HG02852 (cell line): ENCODE measurements around the gene GATA1.
A peak's percentile ranks its signal among the peaks of the same experiment; 100 is the strongest.

Experiments
- ATAC-seq: cut with Tn5 transposase; IDR thresholded peaks from one replicate; pipeline ENCODE4 v1.9.1; 2021; ENCODE audit warnings: mild to moderate bottlenecking, moderate library complexity; ENCODE audit not compliant: unreplicated experiment

GATA1 gene

GRCh38 chrX:48784726-48785125 is 1.7 kb upstream of the GATA1 start:
- no peak for ATAC-seq

GRCh38 chrX:48785186-48785539 is 1.2 kb upstream of the GATA1 start:
- no peak for ATAC-seq

GRCh38 chrX:48785540-48786214 is 713 bp upstream of the GATA1 start:
- ATAC-seq = no peak

- no peak for ATAC-seq
Measured at GRCh38 chrX:48786825-48787504, 575 bp downstream of the GATA1 start.

- ATAC-seq = no peak
Measured at GRCh38 chrX:48787505-48788443, 1.4 kb downstream of the GATA1 start.

- ATAC-seq = no peak
Measured at GRCh38 chrX:48789366-48790220, 3.2 kb downstream of the GATA1 start.

- ATAC-seq = no peak
Measured at GRCh38 chrX:48790477-48790876, 4.1 kb downstream of the GATA1 start.

GRCh38 chrX:48791063-48791820 is 4.9 kb downstream of the GATA1 start:
- ATAC-seq = no peak

- no peak for ATAC-seq
Measured at GRCh38 chrX:48792219-48792618, 5.8 kb downstream of the GATA1 start.

GRCh38 chrX:48793935-48794334 is 7.5 kb downstream of the GATA1 start:
- ATAC-seq = no peak

- no peak for ATAC-seq
Measured at GRCh38 chrX:48794340-48794910, 8.0 kb downstream of the GATA1 start.

GRCh38 chrX:48794911-48795515 is 8.6 kb downstream of the GATA1 start:
- ATAC-seq = no peak

- ATAC-seq = no peak
Measured at GRCh38 chrX:48798318-48798717, 11.9 kb downstream of the GATA1 start.

- ATAC-seq = no peak
Measured at GRCh38 chrX:48800574-48801279, 14.3 kb downstream of the GATA1 start.

- ATAC-seq = peak; percentile 87
Measured at GRCh38 chrX:48801280-48802088, 15.1 kb downstream of the GATA1 start, which contains the start of gene HDAC6. Gene HDAC6, plus strand, starts transcription at chrX:48802067. Its CDS starts 626 bp downstream, at chrX:48802693.

- ATAC-seq = peak; percentile 41
Measured at GRCh38 chrX:48802089-48802904, 15.9 kb downstream of the GATA1 start.

GRCh38 chrX:48802905-48803200 is 16.5 kb downstream of the GATA1 start:
- ATAC-seq = no peak
